GM12875 (cell line): ENCODE results near the gene SLC25A42.

Experiments used
- H3K4me3 ChIP-seq: one replicate; pipeline ENCODE4 v1.5.1; 2011; ENCODE audit warnings: low read depth, low read length, control low read depth
- CTCF ChIP-seq: IDR thresholded peaks from 2 replicates; pipeline ENCODE4 v1.5.1; 2011; ENCODE audit warnings: low read depth, mild to moderate bottlenecking, control low read depth, inconsistent platforms, low read length, moderate library complexity, borderline replicate concordance; ENCODE audit not compliant: insufficient read depth

SLC25A42 gene

GRCh38 chr19:19081642-19082151 lies 17.9 kb downstream of the SLC25A42 start:
- no peak for TF ChIP-seq CTCF

GRCh38 chr19:19083413-19084178 lies 19.8 kb downstream of the SLC25A42 start:
- no peak for TF ChIP-seq CTCF
- H3K4me3 ChIP-seq = no peak overlapping the region

More at GRCh38 chr19:19081642-19082151, 17.9 kb downstream of the SLC25A42 start:
- H3K4me3 ChIP-seq = no peak overlapping the region

GRCh38 chr19:19087676-19088075 lies 23.9 kb downstream of the SLC25A42 start:
- no peak for TF ChIP-seq CTCF
- H3K4me3 ChIP-seq = no peak overlapping the region

GRCh38 chr19:19094513-19094912 lies 30.7 kb downstream of the SLC25A42 start:
- H3K4me3 ChIP-seq = no peak overlapping the region
- no peak for TF ChIP-seq CTCF

GRCh38 chr19:19095691-19096090 lies 31.9 kb downstream of the SLC25A42 start:
- no peak overlapping the region for H3K4me3 ChIP-seq
- TF ChIP-seq CTCF = no peak

- H3K4me3 ChIP-seq = no peak overlapping the region
- no peak for TF ChIP-seq CTCF
These were observed 33.1 kb downstream of the SLC25A42 start for GRCh38 chr19:19096641-19097627.
